Hindlimb muscle (tissue), 1 donor: ENCODE measurements around the gene ZNF784. TPM values are rescaled to one million over a fixed set of nuclear protein-coding genes. Genes with fewer than 3 reads are reported as not detected.

Experiments used
- DNase-seq: peaks from one replicate; pipeline ENCODE4 v3.0.0-alpha.2; 2013
- polyA plus RNA-seq: library from polyadenylated mRNA; unstranded; fragments of 120-200 nt; gene quantifications from one replicate; pipeline ENCODE4 v1.2.1, GENCODE V29; 2013; ENCODE audit not compliant: insufficient read length

Gene ZNF784
- polyA plus RNA-seq, 1 donor: 9.3 TPM

DNA sequence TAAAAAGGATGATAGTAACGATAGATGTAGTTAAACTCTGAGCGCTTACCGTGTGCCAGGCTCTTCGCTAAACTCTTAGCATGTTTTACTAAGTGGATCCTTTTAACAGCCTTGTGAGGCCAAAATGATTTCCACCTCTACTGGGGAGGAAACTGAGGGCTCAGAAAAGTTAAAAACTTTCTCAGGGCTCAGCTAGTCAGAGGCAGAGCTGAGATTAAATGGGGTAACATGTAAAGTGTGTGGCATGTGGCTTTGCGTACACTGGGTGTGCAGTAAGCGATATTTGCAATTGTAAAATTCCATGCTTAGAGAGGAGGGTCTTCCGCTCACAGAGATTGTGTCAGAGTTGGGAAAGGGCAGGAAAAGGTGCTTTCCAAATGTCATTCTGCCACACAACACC lies 32.2 kb upstream of the ZNF784 start:
- no peak for DNase-seq

DNA sequence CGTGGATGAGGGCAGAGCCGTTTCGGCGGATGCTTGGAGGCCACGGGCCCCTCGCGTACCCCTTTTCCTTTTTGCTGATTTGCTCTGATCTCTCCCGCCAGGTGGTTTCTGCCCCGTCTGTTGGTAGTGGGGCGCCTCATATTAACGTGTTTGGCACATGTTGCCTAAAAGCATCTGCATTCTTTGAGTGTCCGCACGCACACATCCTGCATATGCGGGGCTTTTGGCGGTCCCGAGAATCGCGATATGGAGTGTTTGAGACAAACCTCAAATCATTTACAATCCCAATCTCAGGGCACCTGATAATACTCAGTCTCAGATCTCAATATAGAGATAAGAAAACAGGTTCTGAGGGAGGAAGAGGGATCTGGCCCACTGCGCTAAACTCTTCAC lies 31.3 kb upstream of the ZNF784 start:
- DNase-seq: no peak

DNA sequence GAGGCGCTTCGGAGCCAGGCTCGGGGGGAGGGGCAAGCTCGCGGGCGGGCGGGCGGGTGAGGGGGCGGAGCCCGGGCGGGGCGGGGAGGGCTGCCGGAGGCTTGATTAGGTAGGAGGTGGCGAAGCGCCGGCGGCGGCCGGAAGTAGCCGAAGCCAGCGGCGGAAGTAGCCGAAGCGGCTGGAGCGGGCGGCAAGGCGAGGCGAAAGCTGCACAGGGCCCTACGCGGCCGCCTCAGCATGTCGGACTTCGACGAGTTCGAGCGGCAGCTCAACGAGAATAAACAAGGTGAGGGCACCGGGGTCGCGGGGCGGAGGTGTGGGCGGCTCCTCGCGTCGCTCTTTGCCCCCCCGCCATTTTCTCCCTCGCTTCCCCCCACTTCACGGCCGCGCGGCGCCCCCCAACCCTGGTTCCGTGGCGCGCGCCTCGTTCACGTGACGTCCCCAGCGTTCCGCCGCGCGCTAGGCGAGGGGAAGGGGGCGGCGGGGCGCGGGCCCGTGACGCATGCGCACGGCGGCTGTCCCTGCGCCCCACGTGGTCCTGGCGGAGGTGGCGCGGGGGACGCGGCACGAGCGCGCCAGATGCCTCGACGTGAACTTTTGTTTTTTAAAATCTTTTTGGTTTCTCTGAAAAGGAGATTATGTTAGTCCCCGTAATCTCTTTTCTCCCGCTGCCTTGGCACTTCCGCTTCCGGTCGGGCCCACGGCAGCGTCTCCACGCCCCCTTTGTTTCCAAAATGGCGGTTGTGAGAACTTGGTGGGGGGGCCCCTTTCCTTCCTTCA lies 30.7 kb upstream of the ZNF784 start, which contains the start of gene U2AF2:
TSS of gene U2AF2 (plus strand) at position 168 of the 780 bp plus-strand sequence. CDS start at position 238, 70 bp downstream.
- DNase-seq: peak; percentile 83

DNA sequence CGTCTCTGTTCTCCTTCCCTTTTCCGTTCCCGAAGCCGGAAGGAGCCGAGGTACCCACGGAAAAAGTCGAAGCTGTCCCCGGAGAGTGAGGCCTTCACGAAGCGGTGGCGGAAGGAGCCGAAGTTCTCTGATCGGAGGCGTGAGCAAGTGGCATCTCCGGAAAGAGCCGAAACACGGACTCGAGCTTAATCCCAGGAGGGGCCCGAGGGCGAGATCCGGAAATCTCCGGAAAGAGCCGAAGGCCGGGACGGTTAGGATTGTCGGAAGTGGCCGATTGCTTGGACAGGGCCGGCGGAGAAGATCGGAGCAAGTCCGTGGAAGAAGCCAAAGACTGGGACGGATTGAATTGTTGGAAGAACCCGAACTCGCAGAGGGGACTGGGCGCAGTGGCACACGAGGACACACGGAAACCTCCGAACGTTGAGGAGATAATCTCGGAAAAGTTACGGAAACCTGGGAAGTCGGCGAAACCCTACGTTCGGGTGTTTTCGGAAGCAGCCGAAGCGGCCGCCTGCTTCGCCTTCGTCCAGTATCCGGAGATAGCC lies 30.0 kb upstream of the ZNF784 start:
- peak; percentile 100 for DNase-seq

DNA sequence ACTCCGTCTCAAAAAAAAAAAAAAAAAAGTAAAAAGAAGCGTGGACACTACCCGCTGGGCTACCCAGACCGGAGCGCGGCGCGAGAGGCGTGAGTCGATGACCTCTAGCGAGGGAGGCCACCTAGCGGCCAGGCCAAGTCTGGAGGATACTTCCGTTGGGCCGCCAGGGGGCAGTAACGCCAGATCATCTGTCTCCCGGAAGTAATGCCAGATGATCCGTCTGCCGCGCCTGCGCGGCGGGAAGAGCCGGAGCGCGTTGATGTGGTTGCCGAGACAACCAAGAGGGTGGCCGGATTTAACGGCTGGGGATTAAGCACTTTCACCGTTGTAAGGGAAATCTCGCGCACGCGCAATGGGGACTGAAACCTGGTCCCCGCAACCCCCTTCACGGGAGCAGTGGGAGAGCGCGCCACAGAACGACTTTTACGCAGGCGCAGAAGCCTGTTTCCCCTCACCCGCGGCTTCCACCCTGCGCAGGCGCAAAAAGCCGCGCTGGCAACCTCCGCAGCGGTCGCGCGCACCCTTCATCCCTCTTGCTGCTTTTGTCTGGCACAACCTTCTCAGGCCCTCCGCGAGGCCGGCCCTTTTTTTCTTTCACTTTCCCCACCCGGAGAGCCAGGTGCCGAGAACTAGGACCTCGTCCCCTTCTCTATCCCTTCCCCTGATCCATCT lies 29.4 kb upstream of the ZNF784 start:
- peak; percentile 100 for DNase-seq

DNA sequence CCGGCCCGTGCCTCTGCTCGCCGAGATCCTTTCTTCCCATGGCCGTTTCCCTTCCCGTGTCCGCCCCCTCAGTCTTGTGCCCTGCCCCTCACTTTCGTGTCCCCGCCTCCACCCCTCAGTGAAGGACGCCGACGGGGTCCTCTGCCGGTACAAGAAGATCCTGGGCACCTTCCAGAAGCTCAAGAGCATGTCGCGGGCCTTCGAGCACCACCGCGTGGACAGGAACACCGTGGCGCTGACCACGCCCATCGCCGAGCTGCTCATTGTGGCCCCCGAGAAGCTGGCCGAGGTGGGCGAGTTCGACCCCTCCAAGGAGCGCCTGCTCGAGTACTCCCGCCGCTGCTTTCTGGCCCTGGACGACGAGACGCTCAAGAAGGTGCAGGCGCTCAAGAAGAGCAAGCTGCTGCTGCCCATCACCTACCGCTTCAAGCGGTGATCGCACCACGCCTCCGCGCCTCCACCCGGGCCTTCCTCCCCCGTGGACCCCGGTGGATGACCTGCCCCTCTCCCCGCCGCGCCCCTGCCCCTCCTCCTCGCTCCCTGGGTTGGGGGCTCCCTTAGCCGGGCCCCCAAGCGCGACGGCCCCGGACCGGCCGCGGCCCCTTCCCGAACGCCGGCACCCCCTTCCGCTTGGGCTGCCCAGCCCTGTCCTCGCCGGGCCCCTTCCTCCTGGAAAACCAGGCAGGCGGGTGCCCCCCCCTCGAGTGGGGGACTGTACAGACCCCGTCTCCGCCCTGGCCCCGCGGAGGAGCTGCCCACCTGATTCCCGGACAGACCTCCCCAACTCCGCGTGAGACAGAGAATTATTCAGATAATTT lies 28.2 kb upstream of the ZNF784 start:
- no peak for DNase-seq

DNA sequence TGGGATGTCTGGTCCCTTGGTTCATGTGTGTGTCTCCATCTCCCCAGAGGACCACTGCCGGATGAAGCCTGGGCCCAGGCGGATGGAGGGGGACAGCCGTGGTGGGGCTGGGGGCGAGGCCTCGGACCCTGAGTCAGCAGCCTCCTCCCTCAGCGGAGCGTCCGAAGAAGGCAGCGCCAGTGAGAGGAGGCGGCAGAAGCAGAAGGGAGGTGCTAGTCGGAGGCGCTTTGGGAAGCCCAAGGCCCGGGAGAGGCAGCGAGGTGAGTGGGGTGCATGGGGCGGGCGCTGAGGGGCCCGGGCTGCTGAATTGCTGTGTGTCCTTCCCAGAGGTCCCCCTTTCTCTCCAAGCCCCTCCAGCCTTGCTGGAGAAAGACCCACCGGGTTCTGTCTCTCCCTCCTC lies 26.9 kb upstream of the ZNF784 start:
- no peak for DNase-seq

DNA sequence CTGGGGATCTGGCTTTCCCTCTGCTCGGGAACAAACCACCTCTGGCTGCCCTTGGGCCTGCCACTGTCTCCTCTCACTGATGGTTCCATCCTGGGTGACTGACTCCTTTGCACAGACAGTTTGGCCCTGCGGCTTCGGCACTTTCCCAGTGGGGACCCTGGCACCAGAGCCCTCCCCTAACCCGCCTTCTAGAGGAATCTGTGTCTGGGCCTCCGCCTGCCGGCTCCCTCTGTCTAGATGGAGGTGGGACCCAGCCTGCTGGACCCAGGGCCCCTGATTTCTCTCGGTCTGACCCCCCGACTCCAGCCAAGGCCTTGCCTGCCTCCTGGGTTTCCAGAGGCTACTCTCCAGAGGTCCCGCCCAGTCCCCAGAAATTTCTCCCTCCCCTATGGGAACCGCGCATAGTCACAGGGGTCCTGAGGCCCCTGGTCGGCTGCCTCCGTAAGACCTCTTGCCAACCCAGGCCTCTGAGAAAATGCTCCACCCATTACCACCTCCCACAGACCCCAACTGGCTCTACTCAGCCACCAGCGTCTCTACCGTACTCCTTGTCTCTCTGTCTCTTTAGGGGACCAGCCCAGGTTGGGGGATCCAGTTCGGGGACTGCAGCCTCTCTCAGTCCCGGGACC lies 26.4 kb upstream of the ZNF784 start:
- no peak for DNase-seq

DNA sequence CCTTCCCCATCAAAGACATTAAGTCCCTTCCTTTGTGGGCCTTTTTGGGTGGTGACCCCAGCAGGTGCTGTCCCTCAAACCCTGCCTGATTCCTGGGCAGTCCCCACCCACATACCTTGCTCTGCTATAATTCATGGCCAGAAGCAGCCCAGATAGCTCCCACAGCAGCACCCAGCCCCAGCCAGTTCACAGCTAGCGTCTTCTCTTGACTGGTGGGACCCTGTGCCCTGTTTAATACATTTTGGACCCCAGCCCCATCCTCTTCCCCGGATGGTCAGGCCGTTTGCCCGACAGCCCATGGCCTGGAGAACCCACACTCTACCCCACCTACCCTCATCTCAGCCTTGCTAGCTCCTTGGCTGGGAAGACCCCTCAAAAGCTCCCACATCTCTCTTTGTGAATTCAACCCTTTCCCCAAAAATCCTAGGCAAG lies 25.8 kb upstream of the ZNF784 start:
- no peak for DNase-seq

DNA sequence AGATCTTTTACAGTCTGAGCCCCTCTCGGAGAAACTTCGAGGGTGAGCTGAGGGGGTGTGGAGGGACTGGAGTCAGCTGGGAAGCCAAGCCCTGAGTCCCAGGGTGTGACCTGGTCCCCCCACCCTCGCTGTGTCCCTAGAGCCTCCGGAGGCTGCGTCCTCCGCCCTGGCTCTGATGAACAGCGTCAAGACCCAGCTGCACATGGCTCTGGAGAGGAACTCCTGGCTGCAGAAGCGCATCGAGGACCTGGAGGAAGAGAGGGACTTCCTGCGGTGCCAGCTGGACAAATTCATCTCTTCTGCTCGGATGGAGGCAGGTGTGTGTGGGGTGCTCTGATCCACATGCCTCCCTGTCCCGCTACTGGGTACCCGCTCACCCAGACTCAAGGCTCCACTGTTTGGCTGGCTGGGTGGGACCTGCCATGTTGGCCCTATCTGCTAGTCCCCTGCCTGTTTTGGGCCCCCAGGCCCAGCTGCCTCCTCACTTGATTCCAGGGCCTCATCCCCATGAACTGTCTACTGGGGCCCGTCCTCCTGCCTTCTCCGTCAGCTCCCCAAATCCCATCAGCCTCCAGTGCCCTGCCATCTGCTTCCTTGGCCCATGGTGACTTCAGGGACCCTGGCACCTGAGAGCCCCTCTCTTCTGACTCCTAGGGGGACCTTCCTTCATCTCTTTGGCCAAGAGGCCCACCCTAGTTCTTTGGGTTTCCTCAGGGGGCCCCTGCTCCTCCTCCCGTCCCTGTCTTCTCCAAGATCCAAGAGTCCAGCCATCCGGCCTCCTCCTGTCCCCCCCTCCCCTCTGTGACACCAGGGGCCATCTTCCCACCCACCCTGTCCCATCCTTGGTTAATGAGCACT lies 25.1 kb upstream of the ZNF784 start:
- no peak for DNase-seq

DNA sequence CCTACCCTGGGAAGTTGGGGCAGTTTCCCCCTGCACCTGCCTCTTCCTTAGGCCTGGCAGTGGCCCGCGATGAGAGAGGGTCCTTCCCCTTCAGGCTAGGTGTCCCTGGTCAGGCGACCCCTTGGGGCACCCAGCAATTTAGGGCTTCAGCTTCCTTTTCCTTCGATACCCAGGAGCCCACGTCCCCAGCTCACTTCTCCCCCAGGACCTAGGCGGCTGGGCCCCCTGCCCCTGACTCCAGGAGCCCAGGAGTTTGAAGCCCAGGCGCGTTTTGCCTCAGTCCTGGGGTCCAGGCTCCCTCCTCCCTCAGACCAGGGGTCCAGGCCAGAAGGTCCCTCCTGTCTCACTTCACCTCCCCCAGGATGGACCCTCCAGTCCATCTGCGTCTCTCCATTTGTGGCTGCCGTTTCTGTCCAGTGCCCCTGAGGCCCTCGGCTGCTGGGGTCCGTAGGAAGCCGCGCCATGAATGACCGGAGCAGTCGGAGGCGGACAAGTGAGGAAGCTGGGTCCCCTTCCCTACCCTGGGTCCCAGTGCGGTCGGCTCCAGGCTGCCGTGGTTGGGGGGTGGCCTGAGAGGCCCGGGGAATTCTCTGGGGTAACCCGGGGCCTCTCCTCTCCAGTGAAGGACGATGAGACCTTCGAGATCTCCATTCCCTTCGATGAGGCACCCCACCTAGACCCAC lies 24.4 kb upstream of the ZNF784 start:
- DNase-seq: no peak

DNA sequence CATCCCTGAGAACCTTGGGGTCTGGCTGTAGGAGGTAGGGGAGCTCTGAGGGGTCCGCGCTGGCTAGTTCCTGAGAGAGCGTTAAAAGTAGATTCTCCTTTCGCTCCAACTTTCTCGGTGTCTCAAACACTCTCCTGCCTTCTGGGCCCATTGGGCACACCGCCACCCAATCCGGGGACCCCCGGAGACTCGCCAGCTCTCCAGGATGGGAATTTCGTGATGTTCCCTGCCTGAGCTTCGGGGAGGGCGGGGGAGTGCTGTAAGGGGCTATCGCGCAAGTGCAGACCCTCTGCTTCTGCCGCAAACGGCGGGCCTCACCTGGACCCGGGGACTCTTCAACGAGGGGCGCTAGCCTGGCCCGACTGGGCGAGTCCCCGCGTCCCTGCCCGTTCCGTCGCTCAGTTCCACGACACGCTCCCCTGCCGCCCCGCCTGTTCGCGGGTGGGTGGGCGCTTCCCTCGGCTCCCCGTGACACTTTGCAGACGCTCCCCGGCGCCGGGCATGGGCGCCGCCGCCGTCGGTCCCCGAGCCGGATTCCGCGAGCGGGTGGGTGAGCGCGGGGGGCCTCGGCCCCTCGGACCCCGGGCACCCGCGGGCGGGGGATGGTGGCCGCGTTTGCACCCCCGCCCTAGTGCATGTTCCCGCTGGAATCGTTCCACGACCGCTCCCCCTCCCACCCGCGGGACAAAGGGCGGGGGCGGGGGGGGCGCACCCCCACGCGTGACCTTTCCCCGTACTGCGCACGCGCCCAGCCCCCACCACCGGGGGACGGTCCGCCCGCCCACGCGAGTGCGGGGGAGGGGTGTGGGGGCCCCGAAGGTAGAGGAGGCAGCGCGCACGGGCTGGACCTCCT lies 23.6 kb upstream of the ZNF784 start, which contains the start of gene CCDC106:
TSS of gene CCDC106 (plus strand) at position 481 of the 853 bp plus-strand sequence. CDS start 835 bp downstream, outside the sequence.
- peak; percentile 83 for DNase-seq

DNA sequence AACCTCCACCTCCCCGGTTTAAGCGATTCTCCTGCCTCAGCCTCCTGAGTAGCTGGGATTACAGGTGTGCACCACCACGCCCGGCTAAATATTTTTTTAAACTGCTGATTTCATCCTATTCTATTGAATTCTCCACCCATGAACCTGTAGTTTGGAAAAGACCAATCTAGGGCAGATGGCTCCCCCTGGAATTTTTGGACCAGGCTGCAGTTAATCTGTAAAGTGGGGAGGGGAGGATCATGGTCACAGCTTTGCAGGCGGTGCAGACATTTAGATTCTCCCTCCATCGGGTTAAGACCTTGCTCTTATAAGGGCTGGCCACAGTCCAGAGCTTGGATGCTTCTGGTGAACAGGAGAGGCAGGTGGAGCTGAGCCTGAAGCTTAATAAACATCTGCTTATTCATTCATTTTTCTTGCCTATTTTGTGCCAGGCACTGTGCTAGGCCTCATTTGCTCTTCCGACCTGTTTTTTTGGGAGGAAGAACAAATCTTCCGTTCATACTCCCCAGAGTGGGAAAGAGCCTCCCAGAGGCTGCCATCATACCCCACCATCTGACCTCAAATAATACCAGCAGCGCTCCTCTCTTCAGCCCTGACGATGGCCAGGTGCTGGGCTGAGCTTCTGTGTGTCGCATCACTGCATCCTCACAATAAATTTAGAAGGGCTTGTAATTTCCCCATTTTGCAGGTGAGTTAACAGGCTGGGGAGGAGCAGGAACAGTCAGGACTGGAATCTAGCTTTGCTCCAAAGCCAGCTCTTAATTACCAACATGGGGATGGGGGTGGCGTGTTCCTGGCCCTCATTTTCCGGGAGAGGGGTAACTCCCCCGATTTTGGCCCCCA lies 22.7 kb upstream of the ZNF784 start:
- DNase-seq: no peak

DNA sequence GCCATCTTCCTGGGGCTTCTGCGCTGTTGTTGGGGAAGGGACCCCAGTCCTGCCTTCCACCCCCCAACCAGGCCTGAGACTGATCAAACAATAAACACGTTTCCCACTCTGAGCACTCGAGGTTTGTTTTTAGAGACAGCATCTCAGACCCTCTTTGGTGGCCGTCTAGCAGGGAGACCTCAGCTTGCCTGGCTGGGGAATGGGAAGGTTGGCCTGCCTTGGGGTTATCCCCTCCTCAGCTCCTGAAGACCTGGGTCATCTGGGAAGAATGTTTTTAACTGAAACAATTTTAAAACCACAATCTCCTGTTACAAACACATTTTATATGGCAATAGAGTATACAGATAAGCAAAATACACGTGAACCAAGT lies 21.1 kb upstream of the ZNF784 start:
- DNase-seq: no peak

DNA sequence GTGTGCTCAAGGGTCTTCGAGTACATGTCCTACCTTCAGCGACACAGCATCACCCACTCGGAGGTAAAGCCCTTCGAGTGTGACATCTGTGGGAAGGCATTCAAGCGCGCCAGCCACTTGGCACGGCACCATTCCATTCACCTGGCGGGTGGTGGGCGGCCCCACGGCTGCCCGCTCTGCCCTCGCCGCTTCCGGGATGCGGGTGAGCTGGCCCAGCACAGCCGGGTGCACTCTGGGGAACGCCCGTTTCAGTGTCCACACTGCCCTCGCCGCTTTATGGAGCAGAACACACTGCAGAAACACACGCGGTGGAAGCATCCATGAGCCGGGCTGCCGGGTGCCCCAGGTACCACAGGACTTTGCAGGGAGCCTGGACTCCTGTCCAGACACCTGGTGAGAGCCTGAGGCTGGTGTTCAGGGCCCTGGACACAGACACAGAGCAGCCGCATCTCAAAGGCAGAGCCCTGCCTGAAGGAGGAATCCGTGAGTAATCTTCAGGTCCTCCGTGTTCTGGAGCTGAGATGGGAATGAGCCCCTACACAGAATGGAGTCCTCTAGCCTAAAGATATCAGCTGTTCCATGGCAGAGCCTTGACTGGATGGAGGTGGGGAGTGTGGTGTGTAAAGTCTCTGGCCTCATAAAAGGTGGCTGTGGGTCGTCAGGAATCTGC lies 20.6 kb upstream of the ZNF784 start:
- DNase-seq: no peak

DNA sequence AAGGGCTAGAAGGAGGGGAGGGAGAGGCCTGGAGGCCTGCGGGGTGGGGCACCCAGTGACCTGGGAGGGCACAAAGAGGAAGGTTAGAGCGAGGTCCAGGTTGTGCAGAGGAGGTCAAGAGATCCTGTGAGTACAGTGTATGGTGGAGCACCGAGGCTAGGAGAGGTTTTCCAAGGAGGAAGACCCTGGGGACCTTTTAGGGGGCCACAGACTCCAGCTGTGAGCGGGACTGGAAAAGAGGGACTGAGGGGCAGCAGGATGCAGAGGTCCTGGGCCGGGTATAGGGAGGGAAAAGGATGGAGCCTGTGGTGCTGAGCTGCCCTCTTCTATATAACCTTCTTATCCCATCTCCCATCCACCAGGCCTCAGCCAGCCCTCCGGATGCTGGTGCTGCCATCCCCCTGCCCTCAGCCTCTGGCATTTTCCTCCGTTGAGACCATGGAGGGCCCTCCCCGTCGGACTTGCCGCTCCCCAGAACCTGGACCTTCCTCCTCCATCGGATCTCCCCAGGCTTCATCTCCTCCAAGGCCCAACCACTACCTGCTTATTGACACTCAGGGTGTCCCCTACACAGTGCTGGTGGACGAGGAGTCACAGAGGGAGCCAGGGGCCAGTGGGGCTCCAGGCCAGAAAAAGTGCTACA lies 19.9 kb upstream of the ZNF784 start:
- DNase-seq: no peak

DNA sequence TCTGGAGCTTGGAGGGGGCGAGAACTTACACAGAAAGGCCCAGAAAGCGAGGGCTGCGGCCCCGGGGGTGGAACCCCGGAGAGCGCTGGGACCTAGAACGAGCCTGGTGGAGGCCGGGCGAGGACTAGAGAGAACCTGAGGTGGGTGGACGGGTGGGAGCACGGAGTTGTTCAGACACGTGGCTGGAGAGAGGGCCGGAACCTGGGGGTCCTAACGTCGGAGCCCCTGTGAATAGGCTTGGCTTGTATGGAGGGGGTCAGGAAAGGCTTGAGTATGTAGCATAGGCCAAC lies 19.5 kb upstream of the ZNF784 start:
- no peak for DNase-seq
